Measurements from ENCODE around the gene NET1.

The NET1 gene

GRCh38 chr10:5504146-5505072 lies 92.1 kb downstream of the NET1 start:
- H3K9ac ChIP-seq, result no peak overlapping the region
- no peak overlapping the region for H3K27ac ChIP-seq
- H3K36me3 ChIP-seq (ENCODE audit: insufficient read depth), result no peaks in the 10 kb centered on the region
- H3K79me2 ChIP-seq (ENCODE audit: insufficient read depth, low read depth), result no peaks in the 10 kb centered on the region
- H3K4me1 ChIP-seq (ENCODE audit: low read depth, poor library complexity, severe bottlenecking), result no peaks in the 10 kb centered on the region
- H3K4me3 ChIP-seq (IDR thresholded peaks at IDR 0.05; ENCODE audit: insufficient read depth, low read depth, low read length), result no peak overlapping the region
- H2AFZ ChIP-seq (ENCODE audit: low read depth), result no peak overlapping the region
- no peaks in the 10 kb centered on the region for H4K20me1 ChIP-seq (ENCODE audit: insufficient read depth)
- TF ChIP-seq, protein P1, sequence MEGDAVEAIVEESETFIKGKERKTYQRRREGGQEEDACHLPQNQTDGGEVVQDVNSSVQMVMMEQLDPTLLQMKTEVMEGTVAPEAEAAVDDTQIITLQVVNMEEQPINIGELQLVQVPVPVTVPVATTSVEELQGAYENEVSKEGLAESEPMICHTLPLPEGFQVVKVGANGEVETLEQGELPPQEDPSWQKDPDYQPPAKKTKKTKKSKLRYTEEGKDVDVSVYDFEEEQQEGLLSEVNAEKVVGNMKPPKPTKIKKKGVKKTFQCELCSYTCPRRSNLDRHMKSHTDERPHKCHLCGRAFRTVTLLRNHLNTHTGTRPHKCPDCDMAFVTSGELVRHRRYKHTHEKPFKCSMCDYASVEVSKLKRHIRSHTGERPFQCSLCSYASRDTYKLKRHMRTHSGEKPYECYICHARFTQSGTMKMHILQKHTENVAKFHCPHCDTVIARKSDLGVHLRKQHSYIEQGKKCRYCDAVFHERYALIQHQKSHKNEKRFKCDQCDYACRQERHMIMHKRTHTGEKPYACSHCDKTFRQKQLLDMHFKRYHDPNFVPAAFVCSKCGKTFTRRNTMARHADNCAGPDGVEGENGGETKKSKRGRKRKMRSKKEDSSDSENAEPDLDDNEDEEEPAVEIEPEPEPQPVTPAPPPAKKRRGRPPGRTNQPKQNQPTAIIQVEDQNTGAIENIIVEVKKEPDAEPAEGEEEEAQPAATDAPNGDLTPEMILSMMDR (conservative IDR thresholded peaks at IDR 0.05; ENCODE audit: low read depth, low read length), result no peak
- H3K27me3 ChIP-seq (ENCODE audit: insufficient read depth, low read depth), result no peaks in the 10 kb centered on the region
- no peak overlapping the region for H3K4me2 ChIP-seq

GRCh38 chr10:5506246-5506645 lies 93.9 kb downstream of the NET1 start:
- Histone ChIP-seq H3K36me3 (ENCODE audit: insufficient read depth) (no peaks in the 10 kb centered on the region), H3K9ac (no peak overlapping the region), H3K27me3 (ENCODE audit: insufficient read depth, low read depth) (no peaks in the 10 kb centered on the region), H2AFZ (ENCODE audit: low read depth) (no peak overlapping the region), H3K27ac (no peak overlapping the region), H3K4me3 (IDR thresholded peaks at IDR 0.05; ENCODE audit: insufficient read depth, low read depth, low read length) (no peak overlapping the region), H3K4me2 (no peak overlapping the region), H3K79me2 (ENCODE audit: insufficient read depth, low read depth) (no peaks in the 10 kb centered on the region), H3K4me1 (ENCODE audit: low read depth, poor library complexity, severe bottlenecking) (no peaks in the 10 kb centered on the region), H4K20me1 (ENCODE audit: insufficient read depth) (no peaks in the 10 kb centered on the region)
- TF ChIP-seq, protein P1 (conservative IDR thresholded peaks at IDR 0.05; ENCODE audit: low read depth, low read length), result no peak

DNA sequence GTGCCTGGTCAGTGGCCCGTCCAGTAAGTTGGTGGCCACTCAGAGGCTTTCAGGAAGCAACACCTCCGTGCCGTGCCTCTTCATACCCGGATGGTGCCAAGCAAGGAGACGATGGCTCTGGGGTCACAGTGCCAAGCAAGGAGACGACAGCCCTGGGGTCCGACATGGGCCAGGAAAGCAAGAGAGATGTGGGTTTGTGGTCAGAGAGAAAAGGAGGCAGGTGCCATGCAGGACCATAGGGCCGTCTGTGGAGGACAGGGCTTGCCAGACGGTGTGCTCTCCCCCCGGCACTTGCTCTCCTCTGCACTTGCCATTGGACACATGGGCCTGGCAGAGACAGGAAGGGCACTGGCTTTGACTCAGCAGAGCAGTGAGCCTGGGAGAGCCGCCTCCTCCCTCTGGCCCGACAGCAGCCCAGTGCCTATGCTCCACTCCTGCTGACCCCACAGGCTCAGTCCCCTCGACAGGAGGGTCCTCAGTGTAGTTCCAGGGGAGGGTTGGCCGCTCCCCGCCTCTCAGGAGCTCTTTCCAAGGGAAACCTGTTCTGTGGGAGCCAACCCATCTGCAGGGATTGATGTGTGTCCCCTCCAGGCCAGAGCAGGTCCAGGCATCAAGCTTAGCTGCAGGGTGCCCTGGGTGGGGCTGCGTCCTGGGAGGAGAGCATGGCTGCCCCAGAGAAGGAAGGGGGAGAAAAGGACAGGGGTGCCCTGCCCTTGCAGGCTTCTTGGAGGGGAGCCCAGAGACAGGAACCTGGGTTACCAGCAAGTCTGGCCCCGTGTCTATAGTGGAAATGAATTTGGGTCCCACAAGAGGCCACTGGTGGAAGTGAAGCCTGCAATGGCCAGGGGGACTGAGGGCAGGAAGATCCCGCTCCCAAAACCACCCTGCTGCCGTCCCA lies 94.6 kb downstream of the NET1 start:
- H3K27me3 ChIP-seq (ENCODE audit: insufficient read depth, low read depth), result no peaks in the 10 kb centered on the region
- H3K9ac ChIP-seq, result no peak overlapping the region
- H3K4me1 ChIP-seq (ENCODE audit: low read depth, poor library complexity, severe bottlenecking), result no peaks in the 10 kb centered on the region
- no peaks in the 10 kb centered on the region for H4K20me1 ChIP-seq (ENCODE audit: insufficient read depth)
- no peak overlapping the region for H3K27ac ChIP-seq
- no peak overlapping the region for H3K4me3 ChIP-seq (IDR thresholded peaks at IDR 0.05; ENCODE audit: insufficient read depth, low read depth, low read length)
- H2AFZ ChIP-seq (ENCODE audit: low read depth), result no peak overlapping the region
- no peaks in the 10 kb centered on the region for H3K36me3 ChIP-seq (ENCODE audit: insufficient read depth)
- no peaks in the 10 kb centered on the region for H3K79me2 ChIP-seq (ENCODE audit: insufficient read depth, low read depth)
- TF ChIP-seq, protein P1 (conservative IDR thresholded peaks at IDR 0.05; ENCODE audit: low read depth, low read length), result no peak
- no peak overlapping the region for H3K4me2 ChIP-seq

DNA sequence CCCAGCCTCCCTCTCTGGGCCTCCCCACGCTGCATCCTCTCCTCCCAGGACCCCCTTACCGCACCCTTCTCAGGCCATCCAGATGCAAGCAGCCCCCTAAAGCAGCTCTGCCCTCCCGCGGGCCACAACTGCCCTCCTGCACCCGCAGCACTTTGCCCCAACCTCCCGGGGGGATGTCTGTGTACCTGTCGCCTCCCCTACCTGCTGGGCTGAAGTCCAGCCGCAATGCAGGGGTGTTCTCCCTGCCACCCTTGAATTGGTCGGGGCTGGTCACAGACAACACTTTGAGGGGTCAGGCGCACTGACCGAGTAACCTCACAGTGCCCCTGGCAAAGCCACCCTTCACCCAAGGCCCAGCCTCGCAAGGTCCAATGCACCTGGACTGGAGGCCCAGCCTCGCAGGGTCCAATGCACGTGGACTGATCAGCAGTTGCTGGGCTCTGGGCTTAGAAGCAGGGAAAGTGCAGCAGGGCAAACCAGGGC lies 95.3 kb downstream of the NET1 start:
- Histone ChIP-seq H3K36me3 (ENCODE audit: insufficient read depth) (no peaks in the 10 kb centered on the region), H3K4me2 (no peak overlapping the region), H3K27ac (no peak overlapping the region), H3K4me1 (ENCODE audit: low read depth, poor library complexity, severe bottlenecking) (no peaks in the 10 kb centered on the region), H3K27me3 (ENCODE audit: insufficient read depth, low read depth) (no peaks in the 10 kb centered on the region), H2AFZ (ENCODE audit: low read depth) (no peak overlapping the region), H3K4me3 (IDR thresholded peaks at IDR 0.05; ENCODE audit: insufficient read depth, low read depth, low read length) (no peak overlapping the region), H4K20me1 (ENCODE audit: insufficient read depth) (no peaks in the 10 kb centered on the region), H3K9ac (no peak overlapping the region), H3K79me2 (ENCODE audit: insufficient read depth, low read depth) (no peaks in the 10 kb centered on the region)
- TF ChIP-seq, protein P1 (conservative IDR thresholded peaks at IDR 0.05; ENCODE audit: low read depth, low read length), result no peak

Measured in KMS-11 (cell line).